Activated gamma-delta T cell treated with anti-CD3 and anti-CD28 coated beads, Interleukin-2, amount 50 U/mL, for 16 hours (primary cell): ENCODE results near the gene IRGQ.
A peak's percentile ranks its signal among the peaks of the same experiment; 100 is the strongest.
"Not testable (repeated sequence)": the region's sequence is repeated elsewhere in the genome, so short reads cannot be mapped to it uniquely, and the experiment has no call there.

Experiments used
- DNase-seq: peaks from one replicate; pipeline ENCODE4 v3.0.0-alpha.2; 2020; ENCODE audit warnings: low read depth

The IRGQ gene

GRCh38 chr19:43597876-43598275, 1.9 kb upstream of the IRGQ start:
- no peak for DNase-seq

DNA sequence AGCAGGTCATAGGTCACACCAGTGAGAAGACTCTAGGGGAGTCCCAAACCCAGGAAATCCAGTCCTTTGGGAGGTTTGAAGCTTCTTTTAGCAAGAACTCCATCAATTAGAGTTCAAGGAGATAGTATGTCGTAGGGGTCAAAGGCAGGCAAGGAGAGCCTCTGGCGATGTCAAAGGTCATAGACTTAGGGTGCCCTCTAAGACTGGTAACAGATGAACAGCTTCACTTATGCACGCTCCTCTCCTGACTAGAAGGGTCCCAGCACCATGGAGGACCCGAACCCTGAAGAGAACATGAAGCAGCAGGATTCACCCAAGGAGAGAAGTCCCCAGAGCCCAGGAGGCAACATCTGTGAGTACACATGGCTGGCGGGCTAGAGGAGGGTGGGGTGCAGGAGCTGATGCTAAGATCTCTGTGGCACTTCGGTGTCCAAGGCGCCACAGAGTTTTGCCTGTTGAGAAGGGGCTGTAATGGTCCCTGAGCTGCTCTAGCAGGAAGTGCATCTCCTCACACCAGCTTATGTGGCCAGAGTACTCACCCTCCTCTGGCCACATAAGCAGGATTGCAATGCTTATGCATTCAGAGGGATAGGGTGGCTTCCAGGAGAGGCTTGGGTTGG, 1.0 kb upstream of the IRGQ start:
- no peak for DNase-seq

DNA sequence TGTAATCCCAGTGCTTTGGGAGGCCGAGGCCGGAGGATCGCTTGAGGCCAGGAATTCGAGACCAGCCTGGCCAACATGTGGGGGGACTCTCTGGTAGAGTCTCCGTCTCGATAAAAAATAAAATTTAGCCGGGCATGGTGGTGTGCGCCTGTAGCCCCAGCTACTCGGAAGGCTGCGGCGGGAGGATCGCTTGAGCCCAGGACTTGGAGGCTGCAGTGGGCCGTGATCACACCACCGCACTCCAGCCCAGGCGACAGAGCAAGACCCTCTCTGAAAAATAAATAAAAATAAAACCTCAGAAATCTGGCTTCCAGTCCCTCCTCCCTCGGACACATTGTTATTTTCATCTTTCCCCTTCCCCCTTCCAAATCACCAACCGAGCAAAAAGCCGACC, 332 bp downstream of the IRGQ start:
- no peak for DNase-seq

GRCh38 chr19:43594710-43595604, 977 bp downstream of the IRGQ start:
- DNase-seq = peak; percentile 50

DNA sequence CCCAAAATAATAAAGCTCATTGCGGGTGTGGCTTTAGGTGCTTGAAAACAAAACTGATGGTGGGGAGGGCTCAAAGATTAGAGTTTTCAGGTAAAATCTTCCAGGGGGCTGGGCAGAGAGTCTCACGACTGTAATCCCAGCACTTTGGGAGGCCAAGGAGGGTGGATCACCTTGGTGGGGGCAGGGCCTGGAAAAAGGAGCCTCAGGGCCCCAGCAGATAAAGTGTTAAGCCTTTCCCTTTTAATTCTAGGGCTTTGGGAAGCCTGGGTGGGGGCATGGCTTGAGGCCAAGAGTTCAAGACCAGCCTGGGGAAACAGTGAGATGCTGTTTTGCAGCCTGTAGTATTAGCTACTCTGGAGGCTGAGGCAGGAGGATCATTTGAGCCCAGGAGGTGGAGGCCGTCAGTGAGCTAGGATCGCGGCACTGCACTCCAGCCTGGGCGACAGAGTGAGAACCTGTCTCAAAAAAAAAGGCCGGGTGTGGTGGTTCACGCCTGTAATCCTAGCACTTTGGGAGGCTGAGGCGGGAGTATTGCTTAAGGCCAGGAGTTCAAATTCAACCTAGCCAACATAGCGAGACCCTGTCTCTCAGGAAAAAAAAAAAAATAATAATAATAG, 1.7 kb downstream of the IRGQ start:
- DNase-seq = no peak

DNA sequence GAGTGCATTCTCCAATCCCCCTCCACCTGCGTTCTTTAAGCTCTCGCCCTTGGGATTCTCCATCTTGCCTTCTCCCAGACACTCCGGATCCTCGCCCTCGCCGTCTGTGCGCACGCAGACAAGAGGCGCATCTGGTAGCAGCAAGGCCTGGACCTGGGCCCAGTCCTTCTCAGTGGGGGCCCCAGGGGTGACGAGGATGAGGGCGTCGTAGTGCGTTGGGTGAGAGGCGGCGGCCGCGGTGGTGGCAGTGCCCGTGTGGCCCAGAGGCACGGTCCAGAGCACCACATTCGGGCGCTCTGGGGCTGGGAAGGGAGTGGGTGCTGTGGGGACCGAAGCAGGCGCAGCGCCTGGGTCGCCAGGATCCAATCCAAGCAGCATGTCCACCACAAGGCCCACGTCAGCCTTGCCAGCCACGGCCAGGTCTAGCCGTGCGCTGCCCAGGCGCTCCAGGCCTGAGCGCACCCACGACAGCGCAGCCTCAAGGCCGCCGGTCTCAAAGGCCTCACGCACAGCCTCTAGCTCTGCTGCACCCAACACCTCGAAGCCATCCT, 3.1 kb downstream of the IRGQ start:
- no peak for DNase-seq

DNA sequence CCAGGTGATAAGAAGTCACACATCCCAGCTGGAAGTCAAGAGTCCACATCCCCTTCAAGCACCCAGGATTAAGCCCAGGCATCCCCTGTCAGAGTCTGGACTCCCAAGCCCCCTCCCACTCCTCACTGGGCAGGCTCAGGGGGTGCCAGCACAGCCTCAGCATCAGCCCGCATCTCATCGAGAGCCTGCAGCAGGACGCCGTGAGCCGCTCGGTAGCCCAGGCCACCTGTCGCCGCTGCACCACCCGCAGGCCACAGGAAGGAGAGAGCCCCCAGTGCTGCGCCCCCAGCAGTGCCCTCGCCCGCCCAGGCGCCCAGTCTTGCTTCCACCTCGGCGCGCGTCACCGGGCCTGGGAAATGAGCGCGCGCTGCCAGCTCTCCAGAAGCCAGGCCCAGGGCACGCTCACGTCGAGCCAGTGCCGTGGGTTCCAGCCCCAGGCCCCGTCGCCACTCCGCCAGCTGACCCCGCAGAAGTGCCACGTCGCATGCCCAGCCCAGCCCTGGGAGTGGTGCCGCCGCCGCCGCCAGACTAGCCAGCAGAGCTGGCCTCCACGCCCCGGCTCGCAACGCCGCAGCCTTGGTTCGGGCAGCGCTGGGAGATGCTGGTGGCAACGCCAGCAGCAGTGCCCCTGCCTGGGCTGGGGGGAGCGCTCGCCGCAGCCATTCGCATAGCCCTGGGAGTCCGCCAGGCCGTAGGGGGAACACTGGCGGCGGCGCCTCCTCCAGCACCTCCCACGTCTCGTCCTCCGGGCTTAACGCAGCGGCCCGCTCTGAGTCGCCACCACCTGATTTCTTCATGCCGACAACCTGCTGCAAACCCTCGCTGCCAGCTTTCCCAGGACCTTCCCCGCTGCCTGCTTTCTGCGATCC, 3.8 kb downstream of the IRGQ start:
- no peak for DNase-seq

DNA sequence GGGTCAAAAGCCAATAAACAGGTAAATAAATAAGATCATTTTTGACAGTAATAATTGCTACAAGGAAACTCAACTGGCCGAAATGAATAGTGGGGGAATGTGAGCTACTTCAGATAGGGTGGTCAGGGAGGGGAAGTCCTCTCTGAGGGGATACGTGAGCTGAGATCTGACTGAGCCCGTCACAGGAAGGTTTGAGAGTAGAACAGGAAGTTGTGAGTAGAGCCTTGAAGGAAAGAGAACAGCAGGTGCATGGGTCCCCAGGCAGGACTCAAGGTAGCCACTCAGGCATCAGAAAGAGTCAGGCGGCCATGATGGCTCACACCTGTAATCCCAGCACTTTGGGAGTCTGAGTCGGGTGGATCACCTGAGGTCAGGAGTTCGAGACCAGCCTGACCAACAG, 6.3 kb downstream of the IRGQ start:
- DNase-seq = no peak

- no peak for DNase-seq
Measured at GRCh38 chr19:43589277-43589676, 6.7 kb downstream of the IRGQ start.

- DNase-seq = not testable (repeated sequence)
Measured at GRCh38 chr19:43587029-43587428, 8.9 kb downstream of the IRGQ start.

DNA sequence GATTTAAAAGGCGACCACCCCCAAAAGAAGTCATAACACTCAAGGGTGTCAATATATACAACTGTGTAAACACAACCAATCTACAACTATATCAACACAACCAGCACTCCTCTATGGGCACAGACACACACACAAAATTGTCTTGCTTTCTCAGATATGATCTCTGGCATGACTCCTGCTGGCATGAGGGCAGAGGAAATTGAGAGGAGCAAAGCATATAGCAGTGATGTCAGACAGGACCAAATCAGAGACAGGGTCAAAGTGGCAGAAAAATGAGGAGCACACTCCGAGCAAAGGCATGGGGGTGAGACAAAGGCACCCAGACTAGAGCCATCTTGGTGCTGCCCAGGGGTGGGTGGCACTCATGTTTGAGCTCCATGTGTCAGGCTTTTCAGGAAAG, 9.6 kb downstream of the IRGQ start:
- no peak for DNase-seq

DNA sequence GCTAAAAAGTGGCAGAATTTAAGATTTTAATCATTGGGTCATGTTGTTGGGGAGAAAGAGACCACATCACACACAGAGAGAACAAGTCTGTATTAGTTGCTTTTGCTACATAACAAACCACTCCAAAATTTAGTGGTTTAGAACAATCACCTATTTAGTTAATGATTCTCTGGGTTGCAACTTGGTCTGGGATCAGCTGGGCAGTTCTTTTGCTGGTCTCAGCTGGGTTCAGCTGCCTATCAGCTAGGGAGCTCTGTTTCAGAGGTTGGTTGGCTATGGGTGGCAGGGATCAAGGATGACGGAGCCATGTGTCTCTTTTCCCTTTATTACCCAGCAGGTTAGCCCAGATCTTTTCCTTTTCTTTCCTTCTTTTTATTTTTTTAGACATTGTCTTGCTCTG, 11.4 kb downstream of the IRGQ start:
- DNase-seq = no peak

DNA sequence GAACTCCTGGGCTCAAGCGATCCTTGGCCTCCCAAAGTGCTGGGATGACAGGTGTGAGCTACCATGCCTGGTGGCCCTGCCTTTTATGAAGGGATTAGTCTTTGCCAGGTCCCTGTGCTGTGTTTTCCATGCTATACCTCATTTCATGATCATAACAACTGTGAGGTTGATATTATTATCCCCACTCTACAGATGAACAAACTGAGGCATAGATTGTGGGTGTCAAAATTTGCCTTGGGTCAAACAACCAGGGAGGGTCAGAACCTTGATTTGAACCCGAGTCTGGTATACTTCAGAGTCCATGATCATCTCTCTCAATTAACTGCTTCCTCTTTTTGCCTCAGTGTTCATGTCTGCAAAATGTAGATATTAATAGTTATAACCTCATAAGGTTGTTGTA, 13.4 kb downstream of the IRGQ start:
- no peak for DNase-seq

DNA sequence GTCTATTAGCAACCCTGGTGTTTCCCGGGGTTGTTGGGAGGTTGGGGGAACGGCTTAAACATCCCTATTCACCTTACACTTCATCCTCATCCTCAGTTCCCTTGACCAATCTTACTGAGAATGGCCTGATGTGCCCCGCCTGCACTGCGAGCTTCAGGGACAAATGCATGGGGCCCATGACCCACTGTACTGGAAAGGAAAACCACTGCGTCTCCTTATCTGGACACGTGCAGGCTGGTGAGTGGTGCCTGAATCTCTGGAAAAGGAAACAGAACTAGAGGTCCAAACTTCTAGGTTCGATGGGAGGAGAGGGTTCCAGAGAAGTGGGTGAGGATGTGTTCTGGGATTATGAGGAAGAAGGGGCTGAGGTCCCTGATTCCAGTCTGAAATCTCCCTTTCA, 14.5 kb downstream of the IRGQ start:
- DNase-seq = no peak

DNA sequence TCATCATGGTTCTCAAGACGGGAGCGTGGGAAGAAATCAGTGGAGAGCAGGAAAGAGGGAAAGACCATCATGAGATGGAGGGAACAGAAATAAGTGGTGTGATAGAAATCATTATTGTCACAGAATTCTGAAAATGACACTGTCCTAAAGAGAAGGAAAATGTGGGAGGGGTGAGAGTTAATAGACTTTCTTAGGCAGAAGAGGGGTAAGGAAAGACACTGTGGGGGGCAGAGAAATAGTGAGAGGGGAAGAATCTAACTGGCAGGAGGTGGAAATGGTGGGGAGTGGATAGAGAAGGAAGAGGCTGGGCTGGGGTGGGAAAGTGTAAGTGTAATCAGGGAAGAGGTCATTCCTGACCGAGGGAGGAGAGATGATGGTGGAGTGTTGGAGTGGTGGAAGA, 17.1 kb downstream of the IRGQ start:
- DNase-seq = no peak

GRCh38 chr19:43575955-43576878, 19.7 kb downstream of the IRGQ start:
- no peak for DNase-seq

- peak; percentile 93 for DNase-seq
Measured at GRCh38 chr19:43575156-43575950, 20.6 kb downstream of the IRGQ start, which contains the start of the genes PINLYP and XRCC1. Gene PINLYP, plus strand, starts transcription at chr19:43575801. Its CDS starts 1,391 bp downstream, at chr19:43577192. Gene XRCC1, minus strand, starts transcription at chr19:43575527. Its CDS starts 69 bp downstream, at chr19:43575458.

DNA sequence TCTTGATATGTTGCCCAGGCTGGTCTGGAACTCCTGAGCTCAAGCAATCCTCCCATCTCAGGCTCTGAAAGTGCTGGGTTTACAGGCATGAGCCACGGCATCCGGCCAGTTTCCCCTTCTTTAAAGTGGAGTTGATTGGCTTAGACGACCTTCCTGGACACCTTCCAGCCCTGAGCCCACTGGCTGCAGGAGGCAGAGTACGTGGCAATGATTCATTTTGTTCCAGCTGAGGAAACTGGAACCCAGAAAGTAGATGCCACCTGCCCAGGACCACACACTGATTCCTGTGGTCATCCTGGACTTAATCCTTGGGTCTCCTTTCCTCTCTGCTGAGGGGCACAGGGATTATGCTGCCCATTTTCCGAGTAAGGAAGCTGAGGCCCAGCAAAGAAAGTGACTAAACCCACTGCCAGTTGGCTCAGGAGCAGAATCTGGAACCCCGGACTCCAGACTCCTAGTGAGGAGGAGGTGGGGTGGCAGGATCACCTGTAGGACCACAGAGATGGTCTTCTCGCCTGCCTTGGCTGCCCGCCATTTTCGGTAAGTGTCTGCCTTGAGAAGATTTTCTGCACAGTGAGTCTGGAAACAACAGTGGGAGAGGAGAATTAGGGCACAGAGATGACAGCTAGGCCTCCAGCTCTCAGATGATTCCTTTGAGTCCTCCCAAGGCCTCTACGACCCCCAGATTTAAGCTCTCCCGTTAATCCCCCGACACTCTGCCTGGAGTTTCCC, 21.3 kb downstream of the IRGQ start:
- no peak for DNase-seq

GRCh38 chr19:43572171-43572588, 23.8 kb downstream of the IRGQ start:
- DNase-seq = no peak
